Endothelial cell of umbilical vein (primary cell): ENCODE measurements around the gene SLC4A5. TPM values are rescaled to one million over a fixed set of nuclear protein-coding genes. Genes with fewer than 3 reads are reported as not detected.

Source experiments
- BruUV-seq: library from RNA; stranded (reverse); fragments of 400-500 nt; replicated peaks from 2 replicates; lab custom pipeline; 2021; lab: Mats Ljungman, UMichigan
- CTCF ChIA-PET: fragments of 300-600, 350-600 bp; sonication (Branson Sonifier 250); formaldehyde crosslinking; loops from one replicate; lab custom pipeline; 2021; ENCODE audit warnings: antibody characterized with exemption, inconsistent platforms; lab: Charles Lee
- POLR2A ChIA-PET: fragments of 300-600, 350-600 bp; sonication (Branson Sonifier 250); formaldehyde crosslinking; loops from one replicate; lab custom pipeline; 2021; ENCODE audit warnings: antibody characterized with exemption, inconsistent platforms; lab: Charles Lee
- DNase-seq: peaks from one replicate; pipeline ENCODE4 v3.0.0-alpha.2; 2011; ENCODE audit warnings: low read depth, low spot score
- FAIRE-seq: peaks from 2 replicates; lab custom pipeline; 2011; peaks lifted over from hg19 to GRCh38; lab: Jason Lieb, UNC
- H2AFZ ChIP-seq: 2 replicates; pipeline ENCODE4 v1.6.0; 2012; ENCODE audit warnings: low read depth, low read length, control low read depth, inconsistent platforms
- H3K27ac ChIP-seq: 2 replicates; pipeline ENCODE4 v1.5.1; 2011; ENCODE audit warnings: low read depth, mild to moderate bottlenecking, control low read depth, low read length, moderate library complexity; ENCODE audit not compliant: insufficient read depth
- H3K27me3 ChIP-seq, 2 experiments: 2 replicates each; pipeline versions ENCODE4 v1.6.0 to v1.6.1; 2011; ENCODE audit warnings: low read length in 2 of 2, mixed read lengths in 1 of 2; ENCODE audit not compliant: control insufficient read depth in 2 of 2, insufficient read depth in 2 of 2
- H3K36me3 ChIP-seq, 2 experiments: 2 replicates in 1 of 2; 3 replicates in 1 of 2; pipeline ENCODE4 v1.5.1; 2011; ENCODE audit warnings: low read length in 2 of 2, mild to moderate bottlenecking in 1 of 2, moderate library complexity in 1 of 2; ENCODE audit not compliant: control insufficient read depth in 2 of 2, insufficient read depth in 2 of 2; ENCODE audit errors: extremely low read depth in 1 of 2
- H3K4me1 ChIP-seq: 3 replicates; pipeline ENCODE4 v1.5.1; 2011; ENCODE audit warnings: mild to moderate bottlenecking, low read length; ENCODE audit not compliant: control insufficient read depth, insufficient read depth; ENCODE audit errors: extremely low read depth
- H3K4me2 ChIP-seq: 2 replicates; pipeline ENCODE4 v1.6.1; 2011; ENCODE audit warnings: low read length, control low read depth, mixed read lengths; ENCODE audit not compliant: insufficient read depth
- H3K4me3 ChIP-seq, 3 experiments: fragments of 200-600 bp in 1 of 3; sonication (generic), shearing (Covaris generic) in 1 of 3; replicated peaks in 1 of 3; 2 replicates each; pipeline ENCODE4 v1.5.1; 2011 to 2016; ENCODE audit warnings: control low read depth in 3 of 3, low read length in 3 of 3, mild to moderate bottlenecking in 2 of 3, inconsistent platforms in 1 of 3, low read depth in 1 of 3, moderate library complexity in 1 of 3; ENCODE audit not compliant: insufficient read depth in 1 of 3
- H3K79me2 ChIP-seq: 2 replicates; pipeline ENCODE4 v1.6.0; 2012; ENCODE audit warnings: low read length, inconsistent platforms; ENCODE audit not compliant: control insufficient read depth, insufficient read depth
- H3K9ac ChIP-seq: replicated peaks from 2 replicates; pipeline ENCODE3; 2011; ENCODE audit warnings: low read length, control low read depth; ENCODE audit not compliant: insufficient read depth; ENCODE audit errors: extremely low read depth
- H3K9me1 ChIP-seq: replicated peaks from 3 replicates; pipeline ENCODE4 v1.6.0; 2011; ENCODE audit warnings: mild to moderate bottlenecking, low read length; ENCODE audit not compliant: control insufficient read depth, insufficient read depth; ENCODE audit errors: extremely low read depth
- H3K9me3 ChIP-seq: replicated peaks from 2 replicates; pipeline ENCODE4 v1.5.1; 2012; ENCODE audit warnings: low read length, inconsistent platforms; ENCODE audit not compliant: control insufficient read depth, insufficient read depth
- H4K20me1 ChIP-seq: replicated peaks from 2 replicates; pipeline ENCODE3; 2011; ENCODE audit warnings: mild to moderate bottlenecking, low read length; ENCODE audit not compliant: control insufficient read depth, insufficient read depth; ENCODE audit errors: extremely low read depth
- CTCF ChIP-seq, 2 donors: IDR thresholded peaks; 1 replicate in 1 of 2; 2 replicates in 1 of 2; pipeline ENCODE4 v1.5.1; 2011; ENCODE audit warnings: low read length in 2 of 2, mild to moderate bottlenecking in 2 of 2, moderate library complexity in 2 of 2, control low read depth in 1 of 2, inconsistent platforms in 1 of 2, low read depth in 1 of 2; ENCODE audit not compliant: insufficient read depth in 1 of 2; ENCODE audit errors: extremely low read depth in 1 of 2
- EZH2 ChIP-seq: IDR thresholded peaks from 2 replicates; pipeline ENCODE4 v1.6.1; 2012; ENCODE audit warnings: borderline replicate concordance, low read depth, mild to moderate bottlenecking, moderate library complexity, low read length, inconsistent platforms; ENCODE audit not compliant: severe bottlenecking
- FOS ChIP-seq: IDR thresholded peaks from 2 replicates; pipeline ENCODE4 v1.6.1; 2011; ENCODE audit warnings: mild to moderate bottlenecking, low read length, moderate library complexity, borderline replicate concordance; ENCODE audit not compliant: insufficient read depth
- GATA2 ChIP-seq: IDR thresholded peaks from 2 replicates; pipeline ENCODE4 v1.7.0; 2011; ENCODE audit warnings: low read depth, mild to moderate bottlenecking, moderate library complexity, mixed read lengths, low read length; ENCODE audit not compliant: insufficient read length, insufficient read depth
- JUN ChIP-seq: IDR thresholded peaks from 2 replicates; pipeline ENCODE4 v1.6.1; 2011; ENCODE audit warnings: borderline replicate concordance, low read depth; ENCODE audit not compliant: insufficient read length, insufficient read depth
- MAX ChIP-seq: IDR thresholded peaks from 2 replicates; pipeline ENCODE4 v1.6.1; 2011; ENCODE audit not compliant: insufficient read depth, insufficient read length
- MYC ChIP-seq: IDR thresholded peaks from one replicate; pipeline ENCODE4 v1.6.1; 2011; ENCODE audit warnings: mild to moderate bottlenecking, low read depth, low read length
- POLR2A ChIP-seq: IDR thresholded peaks from 2 replicates; pipeline ENCODE4 v1.6.1; 2012; ENCODE audit warnings: low read depth, mild to moderate bottlenecking, control low read depth, low read length
- POLR2AphosphoS5 ChIP-seq: IDR thresholded peaks from 2 replicates; pipeline ENCODE4 v1.6.1; 2012; ENCODE audit warnings: low read depth, mild to moderate bottlenecking, control low read depth, low read length, moderate library complexity; ENCODE audit not compliant: insufficient read depth
- dilution Hi-C: fragments of 300-500 bp; cut with MboI; formaldehyde crosslinking; loops from one replicate; pipeline ENCODE4 v1.15.0; 2019; ENCODE audit warnings: low sequenced_read_pairs; ENCODE audit not compliant: extremely low pct_ligation_motif_present
- intact Hi-C: fragments of 100-400 bp; cut with micrococcal nuclease; formaldehyde crosslinking; loops from one replicate; pipeline ENCODE4 v1.10.0; 2022
- polyA plus RNA-seq, 4 experiments: library from polyadenylated mRNA; depleted of rRNA in 3 of 4; stranded (reverse) in 3 of 4; unstranded in 1 of 4; fragments of >200 nt; gene quantifications; 2 replicates each; pipeline versions ENCODE4 v1.2.1 to v1.2.3, GENCODE V29; 2011 to 2012; ENCODE audit warnings: missing spikeins in 1 of 4
- total RNA-seq: library from RNA; stranded (reverse); gene quantifications from 2 replicates; pipeline ENCODE4 v1.2.3, GENCODE V29; 2021

Gene SLC4A5
- total and polyA plus RNA-seq, 2 donors (not counting 3 experiments of a cell fraction or from before 2014, with no cell fraction given): 0.12 to 0.97 TPM

GRCh38 chr2:74316627-74317295, 26.5 kb downstream of the SLC4A5 start:
- TF ChIP-seq EZH2: no peak
- no peak for TF ChIP-seq FOS
- no peak for TF ChIP-seq JUN
- no peak for TF ChIP-seq POLR2AphosphoS5
- TF ChIP-seq POLR2A: no peak
- no peak for TF ChIP-seq MYC
- no peak for TF ChIP-seq MAX
- TF ChIP-seq GATA2: no peak
- TF ChIP-seq CTCF (IDR thresholded peaks at IDR 0.05; ENCODE audit: extremely low read depth in 1 of 2, insufficient read depth in 1 of 2, low read depth in 1 of 2, low read length in 2 of 2): no peak
- Histone ChIP-seq H2AFZ (no peak overlapping the region), H3K27me3 (peaks cover 0 to under 1% of the 10 kb centered on the region in 2 experiments), H3K79me2 (no peaks in the 10 kb centered on the region), H3K9me1 (no peaks in the 10 kb centered on the region), H4K20me1 (no peaks in the 10 kb centered on the region), H3K36me3 (no peaks in the 10 kb centered on the region), H3K4me2 (no peak overlapping the region), H3K27ac (no peak overlapping the region), H3K9me3 (no peaks in the 10 kb centered on the region), H3K4me3 (no peak overlapping the region), H3K9ac (no peak overlapping the region), H3K4me1 (no peaks in the 10 kb centered on the region)
- FAIRE-seq (no peak), DNase-seq (no peak)
- no TSS peak for BruUV-seq
- ChIA-PET POLR2A (no interaction called here), CTCF (interaction anchor here (1.1 kb wide), 1 partner anchor 19 kb away, joined by 3 read pairs; no protein-coding TSS in a partner anchor)
- intact Hi-C loops: no loop called here
- dilution Hi-C loops: no loop called here
